Inferior parietal cortex (tissue), 1 donor: ENCODE measurements around the gene FCN1.

Experiments used
- DNase-seq: peaks from one replicate; pipeline ENCODE4 v3.0.0-alpha.2; 2016; ENCODE audit errors: extremely low spot score

The FCN1 gene

DNA sequence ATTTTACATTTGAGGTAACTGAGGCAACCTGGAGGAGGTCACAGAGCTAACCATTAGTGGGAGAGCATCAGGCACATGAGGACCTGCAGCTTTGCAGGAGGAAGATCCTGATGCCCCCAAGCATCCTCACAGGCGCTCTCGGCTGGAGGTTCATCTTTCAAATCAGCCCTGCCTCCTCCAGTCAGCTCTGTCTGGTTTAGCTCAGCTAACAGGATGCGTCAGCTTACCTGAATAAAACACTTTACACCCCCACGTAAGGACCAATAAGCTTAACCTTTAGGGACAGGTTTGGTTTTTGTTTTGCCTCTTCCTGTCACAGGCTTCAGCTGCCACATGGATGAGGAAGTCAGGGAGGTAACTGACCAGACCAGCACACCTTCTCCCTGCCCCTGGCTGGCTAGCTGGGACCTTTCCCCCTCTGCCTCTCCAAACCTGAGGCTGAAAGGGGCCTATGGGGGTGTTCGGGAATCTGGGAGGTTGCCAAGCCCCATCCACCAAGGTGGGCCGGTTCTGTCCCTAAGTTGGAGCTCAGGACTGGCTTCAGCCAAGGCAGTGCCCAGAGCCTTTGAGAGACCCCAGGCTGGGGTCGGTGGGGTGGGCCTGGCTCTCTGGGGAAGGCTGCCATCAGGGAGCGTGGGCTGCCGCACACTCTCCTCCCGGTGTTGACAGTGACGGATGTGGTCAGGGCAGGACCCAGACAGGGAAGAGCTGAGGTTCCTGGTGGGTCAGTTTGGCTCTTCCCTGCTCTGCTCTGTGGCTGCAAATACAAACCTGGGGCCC is 20.0 kb upstream of the FCN1 start:
- DNase-seq = no peak

DNA sequence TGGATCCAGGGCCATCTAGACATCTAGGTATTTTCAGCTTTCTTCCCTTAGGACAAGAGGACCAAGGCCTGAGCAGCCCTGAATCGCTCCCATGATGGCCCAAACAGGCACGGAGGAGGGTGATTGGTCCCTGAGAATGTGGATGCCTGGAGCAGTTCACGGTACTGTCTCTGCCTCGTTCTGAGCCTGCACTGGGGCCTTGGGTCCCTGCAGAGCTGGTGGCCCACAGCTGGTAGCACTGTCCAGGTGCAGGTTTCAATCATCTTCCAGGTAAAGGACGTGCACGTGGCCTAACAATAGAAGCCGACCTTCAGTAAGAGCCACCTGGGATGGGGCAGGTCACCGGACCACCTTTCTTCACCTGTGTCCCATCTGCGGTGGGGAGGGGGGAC is 19.4 kb upstream of the FCN1 start:
- DNase-seq = no peak

DNA sequence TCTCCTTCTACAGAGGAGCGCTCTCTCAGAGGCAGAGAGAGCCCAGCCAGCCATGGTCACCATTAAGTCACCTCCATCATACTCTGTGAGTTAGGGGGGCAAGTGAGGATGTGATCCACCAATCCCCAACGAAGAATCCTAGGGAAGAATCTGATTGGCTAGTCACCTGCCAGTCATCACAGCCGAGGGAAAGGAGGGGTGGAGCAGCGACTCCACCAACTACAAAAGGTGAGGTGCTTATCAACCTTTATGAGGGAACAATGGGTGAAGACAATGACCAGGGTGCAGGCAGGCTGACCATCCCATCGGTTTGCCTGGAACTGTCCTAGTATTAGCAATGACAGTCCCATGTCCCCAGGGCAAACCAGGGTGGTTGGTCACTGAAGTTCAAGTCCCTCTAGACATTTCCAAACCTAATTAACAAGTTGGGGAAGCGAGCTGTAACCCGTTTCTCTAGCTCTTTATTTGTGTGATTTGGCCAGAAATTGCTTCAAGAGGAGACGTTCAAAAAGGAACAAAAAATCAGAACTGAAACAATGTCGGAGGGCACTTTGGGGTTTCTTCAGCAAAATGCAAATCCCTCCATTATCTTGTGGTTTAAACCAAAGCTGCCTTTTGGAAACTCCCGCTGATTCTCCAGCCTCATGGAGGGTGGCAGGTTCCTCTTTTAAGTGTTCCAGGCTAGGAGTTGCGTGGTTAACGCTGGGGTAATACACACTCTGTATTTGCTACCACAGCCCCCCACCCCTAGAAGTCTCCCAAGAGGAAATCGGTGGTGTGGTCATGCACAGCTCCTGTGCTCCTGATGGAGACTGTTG is 18.8 kb upstream of the FCN1 start:
- DNase-seq = no peak

DNA sequence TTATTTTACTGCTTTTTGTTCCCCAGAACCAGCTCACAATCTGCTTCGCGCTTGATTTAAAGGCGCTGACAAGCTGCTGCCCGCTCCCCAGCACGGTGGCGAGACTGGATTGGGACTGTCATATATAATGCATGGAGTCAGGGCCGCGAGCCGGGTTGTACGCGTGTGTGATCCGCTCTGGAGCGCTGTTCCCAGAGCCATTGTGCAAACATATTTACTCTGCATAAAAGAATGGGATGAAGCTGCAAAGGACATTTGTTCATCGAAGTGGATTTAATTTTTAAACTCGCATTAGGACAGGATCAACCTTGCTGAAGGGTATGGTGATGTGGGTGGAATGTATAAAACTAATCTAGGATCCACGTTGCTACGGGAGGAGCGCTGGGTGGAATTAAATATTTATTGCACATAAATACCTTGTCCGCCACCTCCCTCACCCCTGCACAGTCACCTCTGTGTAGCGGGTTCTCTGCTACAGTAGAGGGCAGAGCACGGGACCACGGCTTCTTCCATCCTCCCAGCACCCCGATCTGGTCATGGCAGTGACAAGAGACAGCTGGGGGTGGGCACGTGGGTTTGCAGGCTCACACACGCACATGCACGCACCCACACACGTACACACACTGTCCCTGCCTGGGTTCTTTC is 18.1 kb upstream of the FCN1 start:
- no peak for DNase-seq

DNA sequence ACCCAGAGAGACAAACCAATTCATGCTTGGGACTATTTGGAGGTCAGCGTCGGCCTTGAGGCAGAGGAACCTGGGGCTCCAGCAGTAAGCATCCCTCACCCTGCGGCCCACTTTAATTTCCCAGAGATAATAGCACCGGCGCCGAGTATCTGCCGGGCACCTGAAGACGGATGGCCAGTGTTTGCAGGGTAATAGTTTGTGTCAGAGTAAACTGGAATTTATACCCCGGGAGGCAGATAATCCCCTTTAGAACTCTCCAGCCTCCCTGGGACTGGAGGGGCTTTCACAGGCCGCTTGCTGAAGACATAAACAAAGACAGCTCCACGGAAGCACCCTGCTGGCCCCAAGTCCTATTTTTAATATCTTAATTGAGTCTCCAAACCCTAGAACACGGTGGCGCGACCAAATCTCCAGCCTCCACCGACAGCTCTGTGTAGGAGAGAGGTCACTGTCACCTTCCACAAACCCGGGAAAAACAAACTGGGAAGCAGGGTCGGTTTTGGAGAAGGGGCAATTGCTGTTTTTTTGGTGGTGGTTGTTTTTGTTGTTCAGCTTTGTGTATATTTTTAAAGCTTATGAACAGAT is 17.4 kb upstream of the FCN1 start:
- no peak for DNase-seq

DNA sequence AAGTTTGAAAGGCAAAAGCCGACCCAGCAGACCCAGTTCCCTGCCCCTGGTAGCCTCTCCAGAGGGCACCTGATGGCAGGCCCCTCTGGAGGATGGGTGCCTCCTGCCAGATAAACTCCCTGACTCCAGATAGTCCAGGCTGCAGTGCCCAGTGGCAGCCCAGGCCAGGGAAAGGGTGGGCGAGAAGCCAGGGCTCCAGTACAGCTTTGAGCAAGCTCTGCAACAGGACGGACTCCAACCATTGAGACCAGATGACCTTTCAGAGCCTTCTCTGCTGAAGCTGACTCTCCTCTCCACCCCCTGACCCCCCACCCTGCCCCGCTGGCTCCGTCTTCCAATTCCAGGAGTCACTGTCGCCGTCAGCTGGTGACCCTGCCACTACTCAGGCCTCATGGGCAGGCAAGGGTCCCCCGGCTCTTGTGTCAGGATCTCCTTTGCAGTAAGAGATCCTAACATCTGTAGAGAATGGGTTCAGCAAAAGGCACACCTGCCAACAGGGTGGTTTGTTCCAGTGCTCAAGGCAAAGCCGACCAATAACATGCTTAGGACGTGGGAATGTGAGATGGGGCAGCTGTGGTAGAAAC is 15.5 kb upstream of the FCN1 start:
- DNase-seq = no peak

DNA sequence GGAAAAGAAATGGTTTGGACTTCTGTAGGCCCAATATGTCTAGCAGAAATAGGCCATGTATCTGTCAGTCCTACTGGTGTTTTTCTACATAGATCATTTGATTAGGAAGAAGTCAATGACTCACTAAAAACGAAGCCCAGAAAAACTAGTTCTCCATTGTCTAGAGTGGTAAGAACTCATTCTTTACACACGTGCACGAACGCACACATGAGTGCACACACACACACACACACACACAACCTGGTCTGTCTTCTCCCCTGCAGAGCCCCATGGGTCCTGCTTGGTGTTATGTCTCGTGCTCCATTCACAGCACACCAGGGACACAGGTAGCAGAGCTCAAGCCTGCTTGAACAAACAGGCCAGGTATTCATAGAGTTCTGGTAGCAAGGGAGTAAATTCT is 14.9 kb upstream of the FCN1 start:
- no peak for DNase-seq

DNA sequence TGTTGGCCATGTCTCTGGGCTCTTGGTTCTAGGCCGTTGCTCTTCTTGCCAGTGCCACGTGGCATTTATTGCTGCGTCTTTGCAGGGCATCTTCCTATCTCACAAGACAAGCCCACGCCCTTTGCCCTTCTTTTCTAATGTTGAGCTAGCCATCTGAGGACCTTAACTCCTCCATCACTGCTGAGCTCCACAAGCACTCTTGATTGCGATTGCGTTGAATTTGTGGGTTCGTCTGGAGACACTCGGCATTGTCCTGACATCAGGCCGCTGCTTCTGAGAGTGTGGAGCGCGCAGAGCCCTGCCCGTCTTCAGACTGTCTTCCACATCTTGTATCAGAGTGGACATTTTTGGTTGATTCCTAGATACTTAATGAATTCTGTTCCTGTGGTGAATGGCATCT is 14.5 kb upstream of the FCN1 start:
- no peak for DNase-seq

DNA sequence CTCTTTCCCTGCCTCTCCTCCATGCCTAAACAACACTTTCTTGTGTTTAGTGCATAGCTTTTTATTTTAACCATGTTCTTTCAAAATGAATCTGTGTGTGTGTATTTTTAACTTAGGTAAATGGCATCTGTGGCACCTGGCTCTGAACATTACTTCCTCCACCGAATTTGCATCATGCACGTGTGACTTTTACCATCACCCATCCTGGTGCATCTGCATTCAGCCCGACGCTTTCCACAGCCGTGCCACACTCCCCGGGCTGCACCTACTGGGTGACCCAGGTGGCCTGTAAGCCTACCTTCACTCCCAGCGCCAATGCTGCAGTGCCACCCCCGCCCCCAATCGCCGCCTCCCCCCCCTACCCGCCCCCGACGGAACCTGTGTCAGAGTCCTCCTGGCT is 12.7 kb upstream of the FCN1 start:
- no peak for DNase-seq

DNA sequence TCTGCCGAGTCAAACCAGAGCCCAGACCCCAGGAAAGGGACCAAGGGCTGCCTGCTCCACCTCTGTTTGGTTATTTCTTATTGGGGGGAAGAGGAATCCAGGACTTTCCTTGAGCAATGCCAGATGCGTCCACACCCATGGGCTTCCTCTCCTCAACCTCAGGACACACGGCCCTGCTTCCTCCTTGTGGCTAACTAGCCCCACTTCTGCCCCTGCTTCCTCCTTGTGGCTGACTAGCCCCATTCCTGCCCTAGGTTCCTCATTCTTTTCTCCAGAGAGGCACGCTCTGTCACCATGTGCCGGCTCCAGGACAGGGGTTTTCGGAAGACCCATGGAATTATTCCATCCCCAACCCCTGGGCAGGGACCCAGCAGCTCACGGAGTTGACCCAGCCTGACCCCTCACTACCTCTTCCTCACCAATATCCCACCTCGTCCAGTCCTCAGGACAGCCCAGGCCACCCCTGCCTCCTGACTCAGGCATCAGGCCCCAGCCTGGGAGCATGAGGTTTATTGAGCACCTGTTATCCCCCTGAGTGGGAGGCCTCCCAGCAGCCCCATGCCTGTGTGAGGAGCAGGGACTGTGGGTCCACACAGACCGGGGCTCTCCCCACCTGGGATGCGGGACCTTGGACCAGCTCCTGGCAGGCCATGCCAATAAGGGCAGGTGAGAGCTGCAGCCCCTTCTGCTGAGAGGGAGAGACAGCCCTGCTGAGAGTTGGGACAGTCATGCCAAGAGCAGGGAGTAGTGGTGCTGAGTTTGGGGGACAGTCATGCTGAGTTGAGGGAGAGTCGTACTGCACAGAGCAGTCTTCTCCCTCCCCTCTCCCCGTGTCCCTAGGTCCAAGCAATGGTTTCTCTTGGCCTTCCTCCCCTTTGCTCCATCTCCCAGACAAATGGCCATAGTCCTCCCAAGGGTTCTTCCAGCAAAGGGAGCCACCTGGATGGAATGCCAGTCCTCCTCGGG is 11.8 kb upstream of the FCN1 start:
- no peak for DNase-seq

DNA sequence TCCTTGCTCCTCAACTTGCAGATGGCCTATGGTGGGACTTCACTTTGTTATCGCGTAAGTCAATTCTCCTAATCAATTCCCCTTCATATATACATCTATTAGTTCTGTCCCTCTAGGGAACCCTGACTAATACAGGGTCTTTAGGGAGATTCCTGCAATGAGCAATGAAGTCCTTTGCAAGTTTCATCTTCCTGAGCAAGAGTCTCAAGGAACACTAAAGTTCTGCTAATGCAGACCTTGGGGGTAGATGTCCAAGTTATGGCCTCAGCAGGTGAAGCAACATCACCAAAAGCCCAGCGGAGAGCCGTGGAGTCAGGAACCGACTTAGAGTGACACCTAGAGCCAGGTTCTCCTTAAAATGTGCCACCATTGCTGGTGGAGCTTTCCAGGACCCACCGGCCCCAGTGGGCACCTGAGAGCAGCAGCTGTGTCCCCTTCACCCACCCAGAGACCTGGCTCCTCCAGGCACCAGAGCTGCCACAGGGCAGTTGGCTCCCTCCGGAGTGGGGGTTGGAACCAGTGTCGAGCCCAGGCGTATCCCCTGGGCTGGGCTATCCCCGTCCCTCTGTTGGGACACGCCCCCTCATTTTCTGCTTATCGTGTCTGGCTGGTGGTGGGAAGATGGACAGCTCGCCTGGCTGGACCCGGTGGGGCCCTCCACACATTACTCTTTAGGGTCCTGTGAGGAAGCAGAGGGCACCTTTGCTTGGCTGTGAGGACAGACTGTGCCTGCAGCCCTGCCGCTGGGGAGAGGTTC is 10.9 kb upstream of the FCN1 start:
- DNase-seq = no peak

DNA sequence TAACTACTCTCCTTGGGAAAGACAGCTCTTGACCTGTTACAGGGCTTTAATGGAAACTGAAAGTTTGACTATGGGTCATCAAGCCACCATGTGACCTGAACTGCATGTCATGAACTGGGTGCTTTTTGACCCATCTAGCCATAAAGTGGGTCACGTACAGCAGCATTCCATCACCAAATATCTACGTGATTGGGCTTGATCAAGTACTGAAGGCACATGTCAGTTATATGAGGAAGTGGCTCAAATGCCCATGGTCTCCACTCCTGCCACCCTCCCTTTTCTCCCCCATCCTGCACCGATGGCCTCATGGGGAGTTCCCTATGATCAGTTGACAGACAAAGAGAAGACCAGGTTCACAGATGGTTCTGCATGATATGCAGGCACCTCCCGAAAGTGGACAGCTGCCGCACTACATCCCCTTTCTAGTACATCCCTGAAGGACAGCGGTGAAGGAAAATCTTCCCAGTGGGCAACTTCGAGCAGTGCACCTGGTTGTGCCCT is 7.3 kb upstream of the FCN1 start:
- DNase-seq = no peak

DNA sequence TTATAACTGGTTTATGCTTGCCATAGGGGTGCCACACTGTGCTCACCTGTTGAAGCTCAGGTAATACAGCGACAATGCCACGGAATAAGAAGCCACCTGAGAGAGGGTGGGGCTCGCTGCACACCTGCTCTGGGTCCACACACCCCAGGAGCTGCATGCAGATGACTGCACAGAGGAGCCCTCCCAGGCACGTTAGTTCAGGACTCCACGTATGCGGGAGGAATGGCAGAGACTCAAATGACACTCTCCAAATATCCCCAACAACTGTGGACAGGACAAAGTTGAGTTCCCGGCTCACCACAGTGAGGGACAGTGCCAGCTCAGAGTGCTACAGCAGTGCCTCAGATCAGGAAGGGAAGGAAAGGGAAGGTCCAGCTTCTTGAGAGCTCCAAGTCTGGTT is 5.8 kb upstream of the FCN1 start:
- no peak for DNase-seq

DNA sequence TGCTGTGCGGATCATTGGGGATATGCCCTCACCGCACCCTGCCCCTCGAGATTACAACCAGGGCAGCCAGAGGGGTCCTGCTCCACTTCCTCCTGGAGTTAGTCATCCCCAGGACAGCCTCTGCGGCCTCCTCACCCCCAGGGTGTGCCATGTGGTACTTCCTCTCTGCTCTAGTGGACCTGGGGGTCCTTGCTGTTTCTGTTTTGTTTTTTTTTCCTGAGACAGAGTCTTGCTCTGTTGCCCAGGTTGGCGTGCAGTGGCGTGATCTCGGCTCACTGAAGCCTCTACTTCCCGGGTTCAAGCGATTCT is 5.2 kb upstream of the FCN1 start:
- no peak for DNase-seq

DNA sequence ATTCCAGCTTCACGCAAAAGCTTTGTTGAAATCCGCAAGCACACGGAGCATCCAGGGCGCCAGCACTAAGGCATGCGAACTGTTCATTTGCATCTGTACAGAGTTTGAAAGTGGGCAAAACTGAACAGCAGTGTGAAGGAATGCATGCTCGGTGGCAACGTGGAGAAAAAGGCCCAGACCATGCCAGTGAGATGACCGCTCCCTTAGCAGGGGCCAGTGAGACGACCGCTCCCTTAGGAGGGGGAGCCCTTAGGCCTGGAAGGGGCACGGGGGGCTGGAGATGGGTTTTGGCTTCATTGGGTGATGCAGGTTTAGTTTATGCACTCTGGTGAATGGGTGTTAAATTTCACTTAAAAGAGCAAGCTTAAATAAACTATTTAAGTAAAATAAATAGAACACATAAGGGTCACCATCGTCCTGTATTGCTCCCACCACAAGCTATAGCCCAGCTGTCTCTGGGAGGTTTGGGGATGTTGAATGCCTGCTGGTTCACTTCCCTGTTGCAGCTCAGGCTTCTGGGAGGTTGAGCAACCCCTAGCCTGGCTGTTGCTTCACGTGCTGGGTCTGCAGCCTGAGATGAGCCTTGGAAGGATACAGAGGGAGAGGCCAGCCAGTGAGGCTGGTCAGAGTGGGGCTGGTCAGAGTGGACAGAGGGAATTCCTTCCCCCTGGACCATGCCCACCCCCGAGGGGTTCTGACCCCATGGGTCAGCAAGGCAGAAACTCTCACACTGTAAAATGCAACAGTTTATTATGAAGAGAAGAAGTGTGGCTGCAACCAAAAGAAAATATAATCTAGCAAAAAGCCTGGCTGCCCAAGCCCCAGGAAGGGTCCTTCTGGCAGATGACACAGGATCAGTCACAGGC is 4.6 kb upstream of the FCN1 start:
- no peak for DNase-seq

DNA sequence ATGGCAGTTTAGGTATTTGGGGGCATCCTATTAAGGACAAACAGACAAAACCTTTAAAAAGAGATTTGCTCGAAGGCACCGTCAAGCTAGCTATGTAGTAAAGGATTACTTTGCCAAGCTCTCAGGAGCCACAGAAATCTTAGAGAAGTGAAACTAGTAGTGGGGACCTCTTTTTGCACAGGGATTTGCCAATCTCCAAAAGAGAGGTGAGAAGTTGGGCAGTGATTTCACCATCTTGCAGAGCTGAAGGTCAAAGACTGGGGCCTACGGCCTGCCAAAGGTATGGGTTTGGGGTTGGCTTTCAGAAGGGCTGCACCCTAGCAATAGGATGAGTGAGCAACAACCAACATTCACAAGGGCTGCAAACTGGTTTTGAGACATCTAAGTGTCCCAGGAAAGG is 1.6 kb upstream of the FCN1 start:
- no peak for DNase-seq

DNA sequence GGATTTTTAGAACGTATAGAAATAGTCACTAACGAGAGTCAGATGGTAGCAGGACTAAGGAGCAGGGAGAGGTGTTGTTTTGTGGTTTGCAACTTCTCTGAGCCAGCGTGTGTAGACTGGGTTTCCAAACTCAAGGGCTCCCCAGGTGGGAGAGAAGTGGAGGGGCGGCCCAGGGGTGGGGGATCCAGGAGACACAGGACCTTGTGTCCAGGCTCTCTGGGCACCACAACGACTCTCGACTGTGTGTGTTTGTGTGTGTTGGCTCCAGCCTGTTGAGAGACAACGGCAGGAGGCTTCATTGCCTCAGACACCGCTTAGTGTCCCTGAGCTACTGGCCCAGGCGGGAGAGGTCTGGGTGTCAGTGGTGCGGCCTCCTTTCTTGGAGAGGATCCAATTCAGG is 934 bp upstream of the FCN1 start:
- DNase-seq = no peak

DNA sequence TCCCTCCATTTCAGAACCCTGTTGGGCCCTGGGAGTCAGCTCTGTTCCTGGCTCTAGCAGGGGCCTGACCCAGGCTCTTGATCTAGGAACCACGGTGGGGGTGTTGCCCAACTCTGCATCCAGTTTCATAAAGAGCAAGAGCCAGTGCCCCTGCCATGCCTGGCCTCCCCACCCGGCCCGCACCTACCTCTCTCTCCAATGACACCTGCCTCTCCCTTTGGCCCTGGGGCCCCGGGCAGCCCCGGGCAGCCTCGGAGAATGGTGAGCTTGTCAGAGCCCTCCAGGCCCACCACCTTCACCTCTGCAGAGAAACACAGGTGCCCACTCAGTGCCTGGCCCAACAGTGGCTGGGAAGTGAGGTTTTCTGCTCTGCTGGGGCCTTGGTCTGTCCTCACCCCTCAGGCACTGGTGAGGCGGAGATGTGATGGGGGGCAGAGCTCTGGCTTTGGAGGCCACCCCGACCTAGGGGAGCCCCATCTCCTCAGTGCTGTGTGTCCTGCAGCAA is 1.5 kb downstream of the FCN1 start:
- no peak for DNase-seq
